HG03439 (cell line): ENCODE results near the gene AJAP1.

Experiments used
- ATAC-seq: cut with Tn5 transposase; IDR thresholded peaks from one replicate; pipeline ENCODE4 v1.9.1; 2021; ENCODE audit warnings: mild to moderate bottlenecking, moderate library complexity; ENCODE audit not compliant: unreplicated experiment

AJAP1 gene

DNA sequence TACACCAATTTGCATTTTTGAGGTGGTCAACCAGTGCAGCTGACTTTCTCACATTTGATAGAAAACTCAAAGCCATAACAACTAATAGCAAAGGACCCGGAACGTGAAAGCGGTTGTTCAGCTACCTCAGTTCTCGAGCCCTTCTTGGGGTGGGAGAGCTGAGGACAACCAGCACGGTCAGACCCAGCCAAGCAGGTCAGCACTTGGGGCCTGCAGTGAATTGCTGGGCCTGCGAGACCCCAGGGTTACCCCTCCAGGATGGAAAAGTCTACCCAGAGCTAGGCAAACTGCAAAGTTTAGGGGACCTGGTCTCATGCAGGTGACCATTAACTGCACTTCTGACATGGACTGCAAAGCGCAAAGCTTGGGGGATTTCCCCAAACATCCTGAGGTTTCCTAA lies 23.8 kb upstream of the AJAP1 start:
- no peak for ATAC-seq

DNA sequence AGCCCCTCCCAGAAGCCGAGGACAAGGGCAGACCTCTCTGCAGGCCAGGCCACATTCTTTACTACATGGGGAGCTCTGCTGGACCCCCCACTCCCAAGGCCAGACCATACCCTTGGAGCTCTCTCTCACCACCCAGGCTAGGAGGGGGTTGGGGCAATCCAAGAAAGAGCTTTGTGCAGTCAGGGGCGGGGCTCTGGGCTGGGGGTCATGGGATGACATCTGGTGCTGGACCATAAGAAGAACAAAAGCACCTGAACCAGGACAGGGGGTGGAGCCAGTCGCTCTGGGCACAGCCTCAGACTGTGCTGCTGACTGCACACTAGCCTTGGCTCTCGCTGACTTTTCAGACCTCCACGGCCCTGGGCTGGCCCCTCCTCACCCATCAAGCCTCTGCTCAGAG lies 23.1 kb upstream of the AJAP1 start:
- ATAC-seq: no peak

DNA sequence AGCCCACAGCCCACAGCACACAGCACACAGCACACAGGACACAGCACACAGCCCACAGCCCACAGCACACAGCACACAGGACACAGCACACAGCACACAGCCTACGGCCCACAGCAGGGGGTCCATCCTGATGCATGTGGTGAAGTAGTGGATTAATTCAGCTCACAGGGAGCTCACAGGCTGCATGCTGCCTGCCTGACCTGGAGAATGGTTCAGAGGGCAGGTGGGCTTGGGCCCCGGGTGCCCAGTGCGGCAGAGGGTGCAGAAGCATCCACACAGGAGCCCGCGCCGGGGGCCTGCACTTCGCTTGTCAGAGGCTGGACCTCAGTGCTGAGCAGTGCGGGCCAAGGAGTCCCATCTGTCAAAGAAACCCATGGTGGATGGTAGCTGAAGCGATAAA lies 21.1 kb upstream of the AJAP1 start:
- ATAC-seq: no peak

DNA sequence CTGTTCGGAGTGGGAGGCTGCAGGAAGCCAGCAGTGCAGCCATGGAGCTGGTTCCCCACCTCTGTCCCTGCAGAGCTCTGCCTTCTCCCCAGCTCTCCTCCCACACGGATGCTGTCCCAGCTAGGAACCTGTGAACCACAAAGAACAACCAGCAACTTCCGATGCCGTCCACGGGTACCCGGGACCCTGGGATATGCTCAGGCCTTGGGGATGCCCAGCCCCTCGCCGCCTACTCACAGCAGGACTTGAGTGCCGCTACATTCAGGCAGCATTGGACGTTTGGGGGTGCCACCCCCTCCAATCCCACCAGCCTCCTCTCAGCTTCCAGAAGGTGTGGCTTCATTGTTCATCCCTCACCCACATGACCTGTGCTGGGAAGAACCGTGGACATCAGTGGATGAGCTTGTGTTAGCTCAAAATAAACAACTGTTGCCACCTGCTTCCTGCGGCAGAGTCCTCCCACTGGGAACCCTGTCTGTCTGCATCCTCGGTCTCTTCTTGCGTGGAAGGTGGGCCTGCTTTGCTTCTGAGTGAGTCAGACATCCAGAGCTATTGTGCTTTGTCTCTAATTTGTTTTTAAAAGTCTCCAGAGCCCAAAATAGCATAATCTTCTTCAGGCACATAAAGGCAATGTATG lies 20.1 kb upstream of the AJAP1 start:
- no peak for ATAC-seq

DNA sequence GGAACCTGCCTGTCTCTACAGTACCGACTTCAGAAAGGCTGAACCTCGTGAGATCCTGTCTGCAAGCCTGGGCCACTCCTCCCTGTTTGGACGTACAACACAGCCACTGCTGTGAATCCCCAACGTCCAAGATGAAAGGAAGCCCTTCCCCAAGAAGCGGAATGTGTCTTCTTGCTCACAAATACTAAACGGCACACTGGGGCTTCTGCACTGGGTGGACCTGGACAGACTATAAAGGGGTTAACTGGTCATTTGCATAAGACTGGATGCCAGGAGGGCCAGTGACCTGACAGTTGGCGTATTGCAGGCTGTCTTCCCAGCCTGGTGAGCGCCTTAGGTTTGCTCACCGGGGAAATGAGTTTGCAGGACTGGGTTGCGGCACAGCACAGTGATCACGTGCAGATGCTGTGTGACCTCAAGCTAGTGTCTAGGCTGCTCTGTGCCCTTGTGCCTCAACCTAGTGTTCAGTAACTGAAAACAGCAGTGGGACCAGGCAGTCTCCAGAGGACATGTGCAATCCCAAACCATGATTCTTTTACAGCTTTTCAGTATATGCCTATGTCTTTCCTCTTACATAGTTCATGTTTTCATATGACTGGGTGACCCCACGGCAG lies 19.5 kb upstream of the AJAP1 start:
- ATAC-seq: no peak

DNA sequence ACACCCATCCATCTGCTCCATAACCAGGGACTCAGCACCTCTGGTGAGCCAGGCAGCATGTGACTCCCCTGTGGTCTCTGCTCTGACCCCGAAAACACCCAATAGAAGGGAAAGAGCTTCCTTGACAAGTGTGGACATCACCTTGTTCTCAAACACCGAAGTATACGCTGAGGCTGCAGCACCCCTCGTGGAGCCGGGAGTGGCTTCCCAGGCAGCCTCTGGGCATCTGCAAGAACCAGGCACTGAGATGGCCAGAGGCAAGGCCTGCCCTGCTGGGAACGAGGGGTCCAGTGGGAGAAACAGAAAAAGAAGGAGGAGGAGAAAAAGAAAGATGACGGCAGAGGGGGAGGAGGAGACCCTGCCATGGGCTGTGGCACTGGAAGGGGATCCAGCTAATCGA lies 18.2 kb upstream of the AJAP1 start:
- ATAC-seq: no peak

DNA sequence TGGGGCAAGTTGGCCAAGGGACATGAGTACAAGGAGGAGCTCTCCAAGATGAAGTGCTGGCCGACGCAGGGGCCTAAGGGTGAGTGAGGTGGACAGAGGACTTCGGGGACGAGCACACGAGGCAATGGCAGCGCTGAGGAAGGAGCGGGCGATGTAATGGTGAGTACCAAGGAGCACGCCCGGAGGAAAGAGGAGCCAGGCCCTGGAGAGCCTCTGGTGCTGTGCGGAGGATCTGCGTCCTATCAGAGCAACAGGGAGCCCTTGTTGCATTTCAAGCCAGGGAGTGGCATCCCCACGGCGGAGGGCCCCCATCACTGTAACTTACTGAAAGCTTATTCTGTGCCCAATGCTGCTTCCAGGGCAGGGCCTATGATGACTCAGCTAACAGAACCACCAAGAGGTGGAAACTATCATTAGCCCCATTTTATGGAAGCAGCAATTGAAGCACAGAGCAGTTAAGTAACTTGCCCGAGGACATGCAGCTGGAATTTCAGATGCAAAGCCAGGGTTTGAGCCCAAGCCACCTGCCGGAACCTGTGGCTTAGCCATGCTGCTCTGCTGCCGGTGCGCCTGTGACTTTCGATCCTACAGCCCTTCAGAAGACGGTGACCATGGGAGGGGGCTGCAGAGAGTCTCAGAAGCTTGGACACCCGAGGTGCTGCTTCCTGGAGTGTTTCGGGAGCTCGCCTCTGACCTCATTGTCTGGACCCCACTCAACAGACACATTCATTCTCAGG lies 17.6 kb upstream of the AJAP1 start:
- ATAC-seq: no peak

DNA sequence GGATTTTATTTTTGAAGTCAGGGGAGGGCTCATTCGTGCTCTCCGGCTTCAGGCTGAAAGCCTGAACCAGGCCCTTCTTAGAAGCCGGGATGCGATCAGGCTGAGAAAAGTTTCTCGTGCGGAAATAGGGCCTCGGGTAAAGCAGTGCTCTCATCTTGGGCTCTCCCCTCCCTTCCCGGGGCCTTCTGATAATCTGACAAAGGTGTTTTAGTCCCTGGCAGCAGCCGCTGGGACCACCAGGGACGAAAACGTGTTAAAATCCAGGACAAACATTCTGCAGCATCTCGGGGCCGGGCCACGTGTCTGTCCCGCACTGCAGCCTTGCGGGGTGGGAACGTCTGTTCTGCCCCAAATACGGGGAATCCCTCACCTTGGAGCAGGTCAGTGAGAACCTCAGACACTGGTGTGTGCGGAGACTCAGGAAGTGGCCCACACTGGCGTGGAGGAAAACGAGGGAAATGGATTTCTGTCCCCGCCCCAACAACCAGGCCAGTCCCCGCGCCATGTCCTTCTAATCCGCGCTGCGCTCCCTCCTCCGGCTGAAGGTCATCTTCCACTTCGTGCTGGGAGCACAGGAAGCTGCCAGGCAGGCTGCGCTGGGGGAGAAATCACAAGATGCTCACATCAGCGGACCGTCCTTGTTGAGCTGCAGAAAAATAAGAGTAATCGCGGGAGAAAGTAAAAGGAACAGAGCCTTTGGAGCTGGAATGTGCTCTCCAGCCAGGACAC lies 16.6 kb upstream of the AJAP1 start:
- no peak for ATAC-seq

DNA sequence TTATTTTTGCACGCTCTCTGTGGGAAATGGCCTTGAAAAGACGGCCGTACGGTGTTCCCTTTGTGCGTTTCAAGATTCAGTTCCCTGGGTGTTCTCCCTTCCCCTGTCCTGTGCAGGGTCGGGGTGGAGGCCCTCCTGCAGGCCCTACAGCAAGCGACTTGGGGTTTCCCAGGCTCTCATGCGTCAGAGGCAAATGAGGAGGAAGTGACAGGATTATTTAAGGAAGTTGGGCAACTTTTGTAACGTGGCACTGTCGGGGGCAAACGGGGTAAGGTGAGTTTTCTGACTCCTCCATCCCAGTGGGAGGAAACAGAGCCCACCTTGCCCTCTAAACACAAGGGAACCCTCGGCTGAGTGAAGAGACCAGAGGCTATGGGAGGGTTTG lies 16.1 kb upstream of the AJAP1 start:
- ATAC-seq: no peak

DNA sequence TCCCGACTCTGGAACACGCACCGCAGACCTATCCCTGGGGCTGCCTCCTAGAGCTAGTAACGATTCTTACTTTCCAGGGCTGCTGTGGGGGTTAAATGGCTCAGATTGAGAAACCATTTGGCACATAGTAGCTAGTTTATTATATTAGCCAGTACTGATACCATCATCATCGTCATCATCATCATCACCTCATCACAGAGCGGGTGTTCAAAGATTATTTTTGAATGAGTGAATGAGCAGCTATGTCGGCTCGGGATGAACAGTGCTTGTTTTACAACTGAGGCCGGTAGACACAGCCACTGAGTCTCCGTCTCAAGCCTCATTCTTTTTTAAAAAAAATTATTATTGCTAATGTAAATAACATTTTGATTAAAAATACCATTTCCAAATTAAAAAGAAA lies 13.5 kb upstream of the AJAP1 start:
- ATAC-seq: no peak

DNA sequence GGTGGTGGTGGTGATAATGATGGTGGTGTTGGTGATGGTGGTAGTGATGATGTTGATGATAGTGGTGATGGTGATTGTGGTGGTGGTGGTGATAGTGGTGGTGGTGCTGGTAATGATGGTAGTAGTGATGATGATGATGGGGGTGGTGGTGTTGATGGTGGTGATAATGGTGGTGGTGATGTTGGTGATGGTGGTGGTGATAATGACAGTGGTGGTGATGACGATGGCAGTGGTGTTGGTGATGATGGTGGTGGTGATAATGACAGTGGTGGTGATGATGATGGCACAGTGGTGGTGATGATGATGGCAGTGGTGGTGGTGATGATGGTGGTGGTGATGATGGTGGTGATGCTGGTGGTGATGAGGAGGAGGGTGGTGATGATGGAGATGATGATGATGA lies 7.0 kb upstream of the AJAP1 start:
- no peak for ATAC-seq

DNA sequence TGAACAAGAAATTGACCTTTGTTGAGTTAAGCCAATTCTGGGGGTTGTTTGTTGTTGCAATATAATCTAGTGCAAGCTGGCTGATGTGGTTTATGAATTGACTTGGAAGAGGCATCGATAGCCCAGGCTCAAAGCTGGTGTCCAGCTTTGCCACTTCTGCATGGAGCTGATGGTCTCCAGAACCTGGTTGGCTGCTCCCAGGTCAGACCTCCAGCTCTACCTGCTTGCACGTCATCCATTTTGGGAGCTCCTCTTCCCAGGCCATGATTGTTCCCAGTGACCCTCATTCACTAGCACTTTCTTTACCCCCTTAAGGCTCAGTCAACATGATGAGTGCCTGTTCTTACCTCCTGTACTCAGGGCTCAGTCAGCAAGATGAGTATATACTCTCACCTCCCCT lies 5.8 kb upstream of the AJAP1 start:
- no peak for ATAC-seq

DNA sequence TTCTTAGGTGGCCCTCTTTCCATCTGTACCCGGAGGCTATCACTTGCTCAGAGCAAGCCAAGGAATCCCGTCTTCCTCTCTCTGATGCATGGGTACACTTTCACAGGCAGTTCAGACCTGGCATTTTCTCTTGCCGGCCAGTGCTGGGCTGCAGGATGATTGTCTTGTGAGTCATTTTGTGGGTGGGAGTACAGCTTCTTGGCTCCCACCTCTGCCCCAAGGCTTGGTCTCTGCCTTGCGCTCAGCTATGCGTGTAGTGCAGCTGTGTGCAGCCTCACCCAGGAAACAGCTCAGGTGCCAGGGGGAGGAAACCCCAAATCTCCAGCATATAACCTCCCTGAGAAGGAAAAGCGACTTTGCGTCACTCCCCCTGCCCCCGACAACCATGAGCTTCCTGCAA lies 3.9 kb upstream of the AJAP1 start:
- no peak for ATAC-seq

DNA sequence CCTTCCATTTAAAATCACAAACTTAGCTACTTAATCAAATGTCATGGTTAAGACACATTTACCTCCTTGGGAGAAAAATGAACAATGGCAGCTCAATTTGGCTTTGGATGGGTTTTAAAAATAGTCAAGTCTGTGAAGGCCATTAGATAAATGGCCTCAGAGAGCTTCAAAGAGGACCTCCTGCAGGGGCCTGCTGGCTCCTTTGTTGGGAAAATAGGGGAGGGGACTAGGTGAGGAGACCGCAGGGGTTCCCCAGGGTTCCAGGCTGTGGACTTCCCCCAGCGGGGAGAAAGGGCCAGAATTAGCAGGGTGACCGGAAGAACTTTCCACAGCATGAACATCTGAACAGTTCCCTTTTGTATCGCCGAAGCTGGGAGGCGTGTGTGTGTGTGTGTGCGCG lies 3.4 kb upstream of the AJAP1 start:
- ATAC-seq: no peak

DNA sequence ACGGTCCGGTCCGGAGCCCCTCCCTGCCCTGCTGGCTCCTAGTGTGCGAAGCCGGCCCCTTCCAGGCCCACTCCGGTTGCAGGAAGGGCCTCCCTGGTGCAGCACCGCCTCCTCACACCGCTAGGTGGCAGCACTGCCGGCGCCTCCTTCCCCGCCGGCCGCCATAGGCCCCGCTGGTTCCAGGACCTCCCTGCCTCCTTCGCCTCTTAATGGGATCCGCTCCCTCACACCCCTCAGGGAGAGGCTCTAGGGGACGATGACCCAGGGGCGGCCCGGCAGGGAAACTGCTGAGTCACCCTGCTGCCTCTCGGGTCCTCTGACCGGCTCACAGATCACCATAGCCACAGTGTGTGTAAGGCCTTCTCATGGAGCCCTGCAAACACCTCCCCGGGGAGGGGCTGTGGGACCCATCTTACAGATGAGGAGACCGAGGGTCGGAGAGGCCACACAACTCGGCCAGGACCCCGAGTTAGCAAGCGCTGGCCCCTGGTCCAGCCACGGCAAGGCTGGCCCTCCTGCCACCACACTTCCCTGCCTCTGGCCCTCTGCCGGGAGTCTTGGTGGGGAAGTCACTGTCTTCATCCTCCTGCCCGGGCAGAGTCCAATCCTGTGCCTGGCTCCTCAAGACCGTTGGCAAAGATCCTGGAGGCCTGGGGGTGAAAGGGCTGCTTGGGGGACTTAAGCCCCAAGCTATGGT lies 1.6 kb upstream of the AJAP1 start:
- ATAC-seq: no peak

DNA sequence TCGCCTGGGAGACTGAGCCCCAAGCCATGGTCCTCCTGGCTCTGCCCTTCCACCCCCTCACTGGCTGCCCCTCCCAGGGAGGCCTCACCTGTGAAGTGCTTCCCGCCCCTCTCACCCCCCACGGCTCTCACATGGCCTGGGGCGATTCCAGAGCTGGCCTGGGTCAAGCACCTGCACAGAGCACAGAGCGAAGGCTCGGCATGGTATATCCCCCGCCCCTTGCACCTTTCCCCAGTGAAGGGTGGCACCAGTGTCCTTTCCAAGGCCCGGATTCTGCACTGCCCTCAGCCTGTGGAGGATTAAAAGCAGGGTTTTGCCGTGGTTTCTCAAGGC lies 1.1 kb upstream of the AJAP1 start:
- no peak for ATAC-seq

DNA sequence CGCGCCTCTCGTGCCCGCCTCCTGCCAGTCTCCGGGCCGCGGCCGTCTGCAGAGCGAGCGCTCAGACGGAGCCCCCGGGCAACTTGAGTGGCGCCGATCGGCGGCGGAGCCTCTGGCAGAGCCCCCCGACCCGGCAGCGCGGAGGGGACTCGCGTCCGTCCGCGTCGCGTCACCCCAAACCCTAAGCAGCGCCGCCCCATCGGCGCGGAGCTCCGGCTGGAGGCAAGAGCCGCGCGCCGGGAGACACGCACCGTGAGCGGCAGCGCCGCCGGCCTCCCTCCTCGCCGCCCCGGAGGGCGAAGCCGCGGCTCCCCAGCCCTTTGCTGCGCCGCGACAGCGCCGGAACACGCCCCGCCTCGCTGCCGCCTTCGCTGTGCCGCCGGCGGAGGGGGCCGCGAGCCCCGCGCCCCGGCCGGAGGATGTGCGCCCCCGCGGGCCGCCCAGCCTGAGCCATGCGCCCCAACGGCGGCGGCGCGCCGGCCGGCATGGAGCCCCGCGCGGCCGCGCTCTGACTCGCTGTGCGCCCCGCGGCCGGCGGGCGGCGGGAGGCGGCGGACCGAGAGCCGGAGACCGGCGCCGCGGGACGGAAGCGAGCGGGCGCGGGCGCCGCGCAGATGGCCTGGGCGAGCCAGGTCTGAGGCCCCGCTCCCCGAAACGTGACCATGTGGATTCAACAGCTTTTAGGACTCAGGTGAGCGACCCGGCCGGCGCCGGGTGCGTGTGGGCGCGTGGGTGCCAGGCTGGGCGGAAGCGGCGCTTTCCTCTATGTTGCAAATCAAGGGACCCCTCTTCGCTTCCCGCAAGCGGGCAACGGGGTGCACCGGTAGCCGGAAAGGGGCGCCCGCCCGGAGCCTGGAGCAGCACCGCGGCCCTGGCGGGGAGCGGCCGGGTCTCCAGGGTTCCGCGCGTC lies 610 bp downstream of the AJAP1 start:
- no peak for ATAC-seq

DNA sequence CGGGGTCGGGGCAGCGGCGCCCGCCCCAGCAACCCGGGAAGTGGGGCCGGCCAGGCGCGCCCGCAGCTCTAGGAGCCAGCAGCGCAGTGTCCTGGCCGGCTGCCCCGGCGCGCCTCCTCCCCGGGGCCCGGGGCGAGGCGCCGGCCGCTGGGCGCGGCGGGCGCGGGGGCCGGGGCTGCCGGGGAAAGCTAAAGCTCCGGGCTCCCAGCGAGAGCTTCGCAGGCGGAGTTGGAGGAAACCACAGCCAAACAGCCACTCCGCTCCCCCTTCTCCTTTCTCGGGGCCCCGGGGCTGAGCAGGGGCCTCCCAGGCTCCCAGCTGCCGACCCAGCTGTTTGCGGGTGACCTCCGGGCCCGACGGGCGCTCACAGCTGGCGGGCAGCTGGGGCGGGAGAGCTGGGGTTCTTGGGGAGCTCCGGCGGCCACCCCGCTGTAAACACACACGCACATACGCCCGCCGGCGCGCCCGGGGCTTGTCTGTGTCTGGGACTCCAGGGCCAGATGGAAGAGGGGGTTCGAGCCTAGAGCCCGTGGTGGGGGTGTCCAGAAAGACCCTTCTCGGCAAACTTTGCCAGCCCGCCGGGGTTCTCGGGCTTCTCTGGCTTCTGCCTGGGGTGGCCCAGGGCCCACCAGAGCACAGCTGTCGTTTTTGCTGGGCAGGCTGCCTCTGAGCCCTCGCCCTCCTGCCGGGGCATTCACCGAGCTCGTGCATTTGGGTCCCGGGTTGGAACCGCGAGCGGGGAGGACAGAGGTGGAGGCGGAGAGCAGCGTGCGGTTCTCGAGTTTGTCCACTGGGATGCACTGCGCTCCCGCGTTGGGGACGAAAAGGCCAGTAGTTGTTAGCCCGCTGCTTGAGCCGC lies 1.5 kb downstream of the AJAP1 start:
- no peak for ATAC-seq

DNA sequence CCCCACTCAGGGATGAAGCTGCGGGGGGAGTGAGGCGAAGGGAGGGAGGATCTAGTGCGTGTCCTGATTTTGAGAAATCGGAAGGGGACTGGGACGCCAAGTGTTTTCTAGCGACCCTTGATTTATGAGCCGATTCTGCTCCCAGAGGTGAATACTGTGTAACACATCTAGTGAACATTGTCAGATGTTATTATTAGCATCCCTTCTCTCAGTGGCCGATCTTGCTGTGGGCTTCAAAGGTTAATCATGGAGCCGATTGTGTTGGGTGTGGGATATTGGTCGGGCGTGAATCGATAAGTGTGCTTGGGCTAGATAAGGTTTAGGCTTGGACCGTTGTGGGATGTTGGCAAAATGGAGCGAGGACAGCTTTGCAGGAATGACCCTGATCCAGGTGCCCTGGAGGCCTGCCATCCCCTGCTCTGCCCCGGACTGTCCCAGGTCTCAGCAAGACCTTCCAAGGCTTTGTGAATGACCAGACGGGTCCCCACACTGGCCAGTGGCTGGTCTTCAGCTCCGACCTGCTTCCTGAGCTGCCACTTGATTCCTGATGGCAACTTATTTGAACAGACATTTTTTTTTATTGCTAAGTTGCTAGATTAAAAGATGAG lies 2.2 kb downstream of the AJAP1 start:
- no peak for ATAC-seq
